ENCODE data around the gene MMP12. TPM values are rescaled to one million over a fixed set of nuclear protein-coding genes. Genes with fewer than 3 reads are reported as not detected.
"Not testable (repeated sequence)": the region's sequence is repeated elsewhere in the genome, so short reads cannot be mapped to it uniquely, and the experiment has no call there.

Gene MMP12
- not detected for polyA plus RNA-seq (2013, experiment 1 of 4)
- polyA plus RNA-seq (2013, experiment 2 of 4): not detected
- not detected for polyA plus RNA-seq (2013, experiment 3 of 4)
- not detected for polyA plus RNA-seq (2013, experiment 4 of 4)

- Histone ChIP-seq H3K4me1 (ENCODE audit: control insufficient read depth, insufficient read depth, low read length) (no peaks in the 10 kb centered on the region), H3K4me3 (ENCODE audit: insufficient read depth, low read depth, low read length) (no peak within 1 kb of the TSS), H3K9me3 (ENCODE audit: control insufficient read depth, low read length) (no peaks in the 10 kb centered on the region), H3K27ac (ENCODE audit: insufficient read depth, low read depth, low read length, poor library complexity, severe bottlenecking) (no peak within 1 kb of the TSS), H3K27me3 (ENCODE audit: control insufficient read depth, insufficient read depth, low read length, poor library complexity, severe bottlenecking) (no peaks in the 10 kb centered on the region), H3K36me3 (ENCODE audit: control insufficient read depth, insufficient read depth, low read length) (no peaks in the 10 kb centered on the region)
- WGBS, 2 experiments: 93 to 95% methylated on average over 3 to 4 of the region's 4 CpGs
Measured at GRCh38 chr11:102874852-102875251, at the start of gene MMP12. Gene MMP12, minus strand, starts transcription at chr11:102874982. Its CDS starts 45 bp downstream, at chr11:102874937.

GRCh38 chr11:102921587-102922220 lies 46.9 kb upstream of the MMP12 start:
- Histone ChIP-seq H3K4me3 (ENCODE audit: insufficient read depth, low read depth, low read length) (no peak overlapping the region), H3K36me3 (ENCODE audit: control insufficient read depth, insufficient read depth, low read length) (no peaks in the 10 kb centered on the region), H3K27me3 (ENCODE audit: control insufficient read depth, insufficient read depth, low read length, poor library complexity, severe bottlenecking) (no peaks in the 10 kb centered on the region), H3K4me1 (ENCODE audit: control insufficient read depth, insufficient read depth, low read length) (no peaks in the 10 kb centered on the region), H3K9me3 (ENCODE audit: control insufficient read depth, low read length) (no peaks in the 10 kb centered on the region), H3K27ac (ENCODE audit: insufficient read depth, low read depth, low read length, poor library complexity, severe bottlenecking) (no peak overlapping the region)
- WGBS, 2 experiments: 86 to 100% methylated on average over 1 to 2 of the region's 3 CpGs

GRCh38 chr11:102920118-102920684 lies 45.4 kb upstream of the MMP12 start:
- H3K4me3 ChIP-seq (ENCODE audit: insufficient read depth, low read depth, low read length): no peak overlapping the region
- no peaks in the 10 kb centered on the region for H3K27me3 ChIP-seq (ENCODE audit: control insufficient read depth, insufficient read depth, low read length, poor library complexity, severe bottlenecking)
- no peak overlapping the region for H3K27ac ChIP-seq (ENCODE audit: insufficient read depth, low read depth, low read length, poor library complexity, severe bottlenecking)
- H3K9me3 ChIP-seq (ENCODE audit: control insufficient read depth, low read length): no peaks in the 10 kb centered on the region
- no peaks in the 10 kb centered on the region for H3K4me1 ChIP-seq (ENCODE audit: control insufficient read depth, insufficient read depth, low read length)
- H3K36me3 ChIP-seq (ENCODE audit: control insufficient read depth, insufficient read depth, low read length): no peaks in the 10 kb centered on the region
- WGBS, 2 experiments: 94 to 96% methylated on average over 9 to 13 of the region's 13 CpGs

DNA sequence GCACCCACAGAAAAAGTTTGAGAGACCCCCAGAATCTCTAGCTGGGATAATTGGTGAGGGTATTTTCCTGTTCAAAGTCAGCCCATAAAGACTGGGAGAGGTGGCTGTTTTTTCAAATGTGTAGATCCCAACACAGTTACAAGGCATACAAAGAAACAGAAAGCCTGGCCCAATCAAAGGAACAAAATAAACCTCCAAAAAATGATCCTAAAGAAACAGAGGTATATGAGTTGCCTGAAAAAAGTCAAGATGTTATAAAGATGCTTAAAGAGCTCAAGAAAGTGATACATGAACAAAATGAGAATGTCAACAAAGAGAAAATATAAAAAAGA lies 40.2 kb upstream of the MMP12 start:
- H3K27me3 ChIP-seq (ENCODE audit: control insufficient read depth, insufficient read depth, low read length, poor library complexity, severe bottlenecking): no peaks in the 10 kb centered on the region
- no peaks in the 10 kb centered on the region for H3K9me3 ChIP-seq (ENCODE audit: control insufficient read depth, low read length)
- no peak overlapping the region for H3K27ac ChIP-seq (ENCODE audit: insufficient read depth, low read depth, low read length, poor library complexity, severe bottlenecking)
- no peaks in the 10 kb centered on the region for H3K36me3 ChIP-seq (ENCODE audit: control insufficient read depth, insufficient read depth, low read length)
- H3K4me1 ChIP-seq (ENCODE audit: control insufficient read depth, insufficient read depth, low read length): no peaks in the 10 kb centered on the region
- no peak overlapping the region for H3K4me3 ChIP-seq (ENCODE audit: insufficient read depth, low read depth, low read length)

- H3K27me3 ChIP-seq (ENCODE audit: control insufficient read depth, insufficient read depth, low read length, poor library complexity, severe bottlenecking): no peaks in the 10 kb centered on the region
- H3K27ac ChIP-seq (ENCODE audit: insufficient read depth, low read depth, low read length, poor library complexity, severe bottlenecking): no peak overlapping the region
- 50 to 51% methylated on average over 3 of the region's 3 CpGs for WGBS, 2 experiments
- H3K4me3 ChIP-seq (ENCODE audit: insufficient read depth, low read depth, low read length): no peak overlapping the region
- no peaks in the 10 kb centered on the region for H3K9me3 ChIP-seq (ENCODE audit: control insufficient read depth, low read length)
- H3K36me3 ChIP-seq (ENCODE audit: control insufficient read depth, insufficient read depth, low read length): no peaks in the 10 kb centered on the region
- H3K4me1 ChIP-seq (ENCODE audit: control insufficient read depth, insufficient read depth, low read length): no peaks in the 10 kb centered on the region
Measured at GRCh38 chr11:102914238-102915043, 39.7 kb upstream of the MMP12 start.

DNA sequence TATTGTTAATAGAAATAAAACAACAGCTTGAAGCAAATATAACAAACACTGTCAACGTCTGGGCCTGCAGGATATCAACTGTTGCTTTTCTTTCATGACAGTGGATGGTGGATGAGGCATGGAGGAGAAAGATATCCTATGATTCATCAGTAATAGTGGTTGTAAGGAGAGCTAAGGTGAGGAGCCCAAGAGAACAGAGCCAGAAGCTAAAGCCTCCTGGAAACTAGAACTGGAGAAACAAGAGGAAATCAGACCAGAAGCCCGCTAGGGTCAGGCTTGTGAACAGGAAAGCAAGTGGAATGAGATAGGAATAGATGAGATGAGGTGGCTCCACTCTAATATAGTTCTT lies 37.7 kb upstream of the MMP12 start:
- Histone ChIP-seq H3K4me3 (ENCODE audit: insufficient read depth, low read depth, low read length) (no peak overlapping the region), H3K4me1 (ENCODE audit: control insufficient read depth, insufficient read depth, low read length) (no peaks in the 10 kb centered on the region), H3K9me3 (ENCODE audit: control insufficient read depth, low read length) (no peaks in the 10 kb centered on the region), H3K27ac (ENCODE audit: insufficient read depth, low read depth, low read length, poor library complexity, severe bottlenecking) (no peak overlapping the region), H3K27me3 (ENCODE audit: control insufficient read depth, insufficient read depth, low read length, poor library complexity, severe bottlenecking) (no peaks in the 10 kb centered on the region), H3K36me3 (ENCODE audit: control insufficient read depth, insufficient read depth, low read length) (no peaks in the 10 kb centered on the region)
- 79 to 83% methylated on average over 2 of the region's 2 CpGs for WGBS, 2 experiments

- Histone ChIP-seq H3K9me3 (ENCODE audit: control insufficient read depth, low read length) (no peaks in the 10 kb centered on the region), H3K27ac (ENCODE audit: insufficient read depth, low read depth, low read length, poor library complexity, severe bottlenecking) (peak overlapping the region; percentile 16)
- 80 to 85% methylated on average over 10 to 13 of the region's 13 CpGs for WGBS, 2 experiments
Measured at GRCh38 chr11:102911758-102912481, 37.1 kb upstream of the MMP12 start.

DNA sequence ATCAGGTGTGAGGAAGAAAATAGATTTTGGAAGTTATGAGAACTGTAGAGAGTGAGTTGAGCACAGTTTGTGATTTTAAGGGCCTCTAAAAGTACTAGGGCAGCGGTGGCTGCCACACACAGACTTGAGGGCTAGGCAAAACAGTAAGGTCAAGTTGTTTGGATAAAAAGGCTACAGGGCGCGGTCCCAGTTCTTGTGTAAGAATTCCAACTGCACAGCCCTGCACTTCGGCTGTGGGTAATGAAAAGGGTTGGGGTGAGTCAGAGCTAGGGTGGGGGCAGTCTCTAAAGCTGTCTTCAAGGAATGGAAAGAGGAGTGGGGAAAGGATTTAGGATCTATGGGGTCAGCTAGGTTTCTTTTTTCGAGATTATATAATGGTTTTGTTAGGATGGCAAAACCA lies 31.1 kb upstream of the MMP12 start:
- H3K4me1 ChIP-seq (ENCODE audit: control insufficient read depth, insufficient read depth, low read length); H3K9me3 ChIP-seq (ENCODE audit: control insufficient read depth, low read length); H3K4me3 ChIP-seq (ENCODE audit: insufficient read depth, low read depth, low read length); H3K27me3 ChIP-seq (ENCODE audit: control insufficient read depth, insufficient read depth, low read length, poor library complexity, severe bottlenecking); H3K36me3 ChIP-seq (ENCODE audit: control insufficient read depth, insufficient read depth, low read length); H3K27ac ChIP-seq (ENCODE audit: insufficient read depth, low read depth, low read length, poor library complexity, severe bottlenecking): not testable (repeated sequence)
- WGBS, 2 experiments: 95% methylated on average over 5 of the region's 5 CpGs

More at GRCh38 chr11:102911758-102912481, 37.1 kb upstream of the MMP12 start:
- no peak overlapping the region for H3K4me3 ChIP-seq (ENCODE audit: insufficient read depth, low read depth, low read length)
- no peaks in the 10 kb centered on the region for H3K27me3 ChIP-seq (ENCODE audit: control insufficient read depth, insufficient read depth, low read length, poor library complexity, severe bottlenecking)
- no peaks in the 10 kb centered on the region for H3K4me1 ChIP-seq (ENCODE audit: control insufficient read depth, insufficient read depth, low read length)
- no peaks in the 10 kb centered on the region for H3K36me3 ChIP-seq (ENCODE audit: control insufficient read depth, insufficient read depth, low read length)

DNA sequence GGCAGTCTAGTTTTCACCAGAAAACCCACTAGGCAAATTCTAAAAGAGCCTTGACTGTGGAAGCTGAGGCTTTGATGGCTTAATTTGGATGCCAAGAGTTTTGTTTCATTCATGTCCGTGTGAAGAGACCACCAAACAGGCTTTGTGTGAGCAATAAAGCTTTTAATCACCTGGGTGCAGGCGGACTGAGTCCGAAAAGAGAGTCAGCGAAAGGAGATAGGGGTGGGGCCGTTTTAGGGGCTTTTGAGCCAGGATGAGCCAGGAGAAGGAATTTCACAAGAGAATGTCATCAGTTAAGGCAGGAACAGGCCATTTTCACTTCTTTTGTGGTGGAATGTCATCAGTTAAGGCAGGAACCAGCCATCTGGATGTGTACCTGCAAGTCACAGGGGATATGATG lies 29.1 kb upstream of the MMP12 start:
- H3K4me1 ChIP-seq (ENCODE audit: control insufficient read depth, insufficient read depth, low read length); H3K36me3 ChIP-seq (ENCODE audit: control insufficient read depth, insufficient read depth, low read length); H3K27me3 ChIP-seq (ENCODE audit: control insufficient read depth, insufficient read depth, low read length, poor library complexity, severe bottlenecking); H3K4me3 ChIP-seq (ENCODE audit: insufficient read depth, low read depth, low read length); H3K27ac ChIP-seq (ENCODE audit: insufficient read depth, low read depth, low read length, poor library complexity, severe bottlenecking); H3K9me3 ChIP-seq (ENCODE audit: control insufficient read depth, low read length): not testable (repeated sequence)
- 75 to 77% methylated on average over 5 of the region's 5 CpGs for WGBS, 2 experiments

DNA sequence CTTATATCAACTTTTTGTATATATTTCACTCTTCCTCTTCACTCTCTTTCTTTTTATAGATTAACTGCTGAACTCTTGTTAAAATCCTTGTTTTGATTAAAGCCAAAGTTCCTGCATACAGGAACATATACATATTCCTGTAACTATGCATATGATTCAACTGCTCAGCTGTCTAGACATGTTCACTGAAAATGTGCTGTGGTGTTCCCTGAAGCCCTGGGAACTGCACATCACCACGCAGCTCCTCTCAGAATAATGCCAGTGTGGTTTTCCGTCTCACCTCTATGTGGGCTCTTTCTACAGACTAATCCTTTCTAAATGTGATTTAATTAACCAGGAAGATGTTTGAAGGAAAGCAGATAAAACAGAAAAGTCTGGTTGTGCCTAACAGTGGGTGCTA lies 25.6 kb upstream of the MMP12 start:
- Histone ChIP-seq H3K9me3 (ENCODE audit: control insufficient read depth, low read length) (no peaks in the 10 kb centered on the region), H3K27me3 (ENCODE audit: control insufficient read depth, insufficient read depth, low read length, poor library complexity, severe bottlenecking) (no peaks in the 10 kb centered on the region), H3K4me3 (ENCODE audit: insufficient read depth, low read depth, low read length) (no peak overlapping the region), H3K27ac (ENCODE audit: insufficient read depth, low read depth, low read length, poor library complexity, severe bottlenecking) (no peak overlapping the region), H3K36me3 (ENCODE audit: control insufficient read depth, insufficient read depth, low read length) (no peaks in the 10 kb centered on the region), H3K4me1 (ENCODE audit: control insufficient read depth, insufficient read depth, low read length) (no peaks in the 10 kb centered on the region)
- 86 to 97% methylated on average over 2 of the region's 2 CpGs for WGBS, 2 experiments

All from ectodermal cell (in vitro differentiated cells).